OCI-LY1 (cell line): ENCODE measurements around the gene BPTF.
"Not testable (repeated sequence)": the region's sequence is repeated elsewhere in the genome, so short reads cannot be mapped to it uniquely, and the experiment has no call there.

Source experiments
- H2AFZ ChIP-seq: fragments of 200-600 bp; sonication (generic), shearing (Covaris generic); 2 replicates; pipeline ENCODE4 v1.6.0; 2014; ENCODE audit warnings: antibody characterized with exemption, mild to moderate bottlenecking, low read length
- H3F3A ChIP-seq: fragments of 200-600 bp; sonication (generic), shearing (Covaris generic); 2 replicates; pipeline ENCODE4 v1.6.0; 2014; ENCODE audit warnings: mild to moderate bottlenecking, antibody characterized with exemption, low read length, moderate library complexity; ENCODE audit not compliant: insufficient read depth
- H3K27ac ChIP-seq: fragments of 200-600 bp; sonication (generic); 2 replicates; pipeline ENCODE4 v1.5.1; 2014; ENCODE audit warnings: low read length, mixed run types, mild to moderate bottlenecking, low read depth; ENCODE audit not compliant: poor library complexity, severe bottlenecking
- H3K27me3 ChIP-seq: fragments of 200-600 bp; sonication (generic); 2 replicates; pipeline ENCODE4 v1.6.0; 2014; ENCODE audit warnings: antibody characterized with exemption, mild to moderate bottlenecking, low read length, moderate library complexity; ENCODE audit not compliant: insufficient read depth
- H3K36me3 ChIP-seq: fragments of 200-600 bp; sonication (generic); 2 replicates; pipeline ENCODE4 v1.6.1; 2014; ENCODE audit warnings: mild to moderate bottlenecking, antibody characterized with exemption, low read length, moderate library complexity, mixed read lengths; ENCODE audit not compliant: insufficient read depth
- H3K4me1 ChIP-seq: fragments of 200-600 bp; sonication (generic); 2 replicates; pipeline ENCODE4 v1.5.1; 2014; ENCODE audit warnings: mild to moderate bottlenecking, low read length, moderate library complexity; ENCODE audit not compliant: insufficient read depth, severe bottlenecking
- H3K4me2 ChIP-seq: fragments of 200-600 bp; sonication (generic), shearing (Covaris generic); 2 replicates; pipeline ENCODE4 v1.6.1; 2014; ENCODE audit warnings: low read length
- H3K4me3 ChIP-seq: fragments of 200-600 bp; sonication (generic); 2 replicates; pipeline ENCODE4 v1.5.1; 2014; ENCODE audit warnings: low read length, low read depth, mild to moderate bottlenecking, mixed read lengths; ENCODE audit not compliant: poor library complexity, severe bottlenecking
- H3K79me2 ChIP-seq: fragments of 200-600 bp; shearing (Covaris generic); 2 replicates; pipeline ENCODE4 v1.6.1; 2016; ENCODE audit warnings: mixed run types, low read length, mixed read lengths; ENCODE audit not compliant: insufficient read depth
- H3K9ac ChIP-seq: fragments of 200-600 bp; sonication (generic), shearing (Covaris generic); 2 replicates; pipeline ENCODE4 v1.6.1; 2014; ENCODE audit warnings: mild to moderate bottlenecking, low read length, mixed read lengths
- H3K9me2 ChIP-seq: fragments of 200-600 bp; sonication (generic), shearing (Covaris generic); 2 replicates; pipeline ENCODE4 v1.6.1; 2014; ENCODE audit warnings: low read depth, mild to moderate bottlenecking, low read length, mixed read lengths
- H3K9me3 ChIP-seq: fragments of 200-600 bp; shearing (Covaris generic); 2 replicates; pipeline ENCODE4 v1.6.1; 2014; ENCODE audit warnings: low read length, mixed read lengths
- H4K20me1 ChIP-seq: fragments of 200-600 bp; sonication (generic), shearing (Covaris generic); 2 replicates; pipeline ENCODE4 v1.6.0; 2016; ENCODE audit warnings: mild to moderate bottlenecking, low read length; ENCODE audit not compliant: insufficient read depth
- EZH2 ChIP-seq: fragments of 200-600 bp; sonication (generic), shearing (Covaris generic); IDR thresholded peaks from 2 replicates; pipeline ENCODE4 v1.8.0; 2017; ENCODE audit warnings: borderline replicate concordance, mixed run types, mild to moderate bottlenecking, antibody characterized with exemption, low read length, moderate library complexity, mixed read lengths
- TF ChIP-seq, protein P1 (sequence below): fragments of 200-600 bp; sonication (generic), shearing (Covaris generic); IDR thresholded peaks from 2 replicates; pipeline ENCODE4 v1.5.1; 2017; ENCODE audit warnings: mild to moderate bottlenecking, antibody characterized with exemption, low read length, moderate library complexity, mixed read lengths

Gene BPTF

DNA sequence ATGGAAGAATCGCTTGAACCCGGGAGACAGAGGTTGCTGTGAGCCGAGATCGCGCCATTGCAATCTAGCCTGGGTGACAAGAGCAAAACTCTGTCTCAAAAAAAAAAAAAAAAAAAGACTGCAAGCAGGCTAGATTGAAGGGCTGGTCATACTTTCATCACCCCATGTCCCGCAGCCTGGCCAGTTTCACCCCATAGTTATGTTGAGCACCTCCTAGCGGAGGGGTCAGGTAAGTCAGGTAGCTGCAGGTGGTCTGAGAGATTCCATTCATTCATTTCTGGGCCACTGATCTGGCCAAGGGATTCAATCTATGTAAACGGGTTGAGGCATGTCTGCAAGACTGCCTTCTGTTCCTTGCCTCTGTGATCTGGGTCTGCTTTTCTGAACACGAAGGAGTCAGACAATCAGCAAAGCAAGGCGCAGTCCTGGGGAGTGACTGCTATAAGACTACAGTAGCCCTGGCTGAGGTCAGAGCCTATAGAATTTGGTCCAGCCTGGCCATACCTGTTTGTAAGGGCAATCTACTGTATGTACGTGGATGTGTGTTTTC, 23.6 kb upstream of the BPTF start:
- Histone ChIP-seq H3K4me3 (no peak overlapping the region), H3K27ac (peak overlapping the region; percentile 76), H3K36me3 (no peaks in the 10 kb centered on the region)

DNA sequence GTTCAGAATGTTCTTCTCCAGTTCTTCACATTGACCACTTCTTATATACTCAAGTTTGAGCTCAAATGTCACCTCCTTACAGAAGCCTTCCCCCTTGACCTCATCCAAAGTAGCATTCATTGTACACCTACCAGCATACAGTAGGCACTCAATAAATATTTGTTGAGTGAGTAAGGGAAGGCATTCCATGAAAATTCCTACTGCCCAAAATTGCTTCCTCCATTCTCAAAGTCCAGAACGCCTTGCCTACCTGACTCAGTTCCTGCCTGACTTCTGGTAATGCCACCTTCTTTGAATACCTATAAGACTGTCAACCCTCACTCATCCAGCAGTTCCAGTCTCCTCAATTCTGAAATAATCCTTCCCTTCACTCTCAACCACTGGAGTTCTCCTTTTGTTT, 14.8 kb upstream of the BPTF start:
- no peaks in the 10 kb centered on the region for H3K79me2 ChIP-seq
- peak overlapping the region; percentile 56 for H3K27ac ChIP-seq
- no peaks in the 10 kb centered on the region for H4K20me1 ChIP-seq
- no peak for TF ChIP-seq EZH2
- TF ChIP-seq, protein P1, sequence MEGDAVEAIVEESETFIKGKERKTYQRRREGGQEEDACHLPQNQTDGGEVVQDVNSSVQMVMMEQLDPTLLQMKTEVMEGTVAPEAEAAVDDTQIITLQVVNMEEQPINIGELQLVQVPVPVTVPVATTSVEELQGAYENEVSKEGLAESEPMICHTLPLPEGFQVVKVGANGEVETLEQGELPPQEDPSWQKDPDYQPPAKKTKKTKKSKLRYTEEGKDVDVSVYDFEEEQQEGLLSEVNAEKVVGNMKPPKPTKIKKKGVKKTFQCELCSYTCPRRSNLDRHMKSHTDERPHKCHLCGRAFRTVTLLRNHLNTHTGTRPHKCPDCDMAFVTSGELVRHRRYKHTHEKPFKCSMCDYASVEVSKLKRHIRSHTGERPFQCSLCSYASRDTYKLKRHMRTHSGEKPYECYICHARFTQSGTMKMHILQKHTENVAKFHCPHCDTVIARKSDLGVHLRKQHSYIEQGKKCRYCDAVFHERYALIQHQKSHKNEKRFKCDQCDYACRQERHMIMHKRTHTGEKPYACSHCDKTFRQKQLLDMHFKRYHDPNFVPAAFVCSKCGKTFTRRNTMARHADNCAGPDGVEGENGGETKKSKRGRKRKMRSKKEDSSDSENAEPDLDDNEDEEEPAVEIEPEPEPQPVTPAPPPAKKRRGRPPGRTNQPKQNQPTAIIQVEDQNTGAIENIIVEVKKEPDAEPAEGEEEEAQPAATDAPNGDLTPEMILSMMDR = no peak
- H3K4me3 ChIP-seq = no peak overlapping the region
- peaks cover 43% of the 10 kb centered on the region for H3K4me1 ChIP-seq
- H3F3A ChIP-seq = peaks cover 7% of the 10 kb centered on the region; the same call in 1 of the 2 replicates
- no peak overlapping the region for H2AFZ ChIP-seq
- H3K9me3 ChIP-seq = no peaks in the 10 kb centered on the region
- H3K9me2 ChIP-seq = no peaks in the 10 kb centered on the region
- H3K36me3 ChIP-seq = no peaks in the 10 kb centered on the region
- no peak overlapping the region for H3K9ac ChIP-seq
- H3K27me3 ChIP-seq = no peaks in the 10 kb centered on the region
- no peak overlapping the region for H3K4me2 ChIP-seq

More for the DNA sequence above, 23.6 kb upstream of the BPTF start:
- H4K20me1 ChIP-seq = no peaks in the 10 kb centered on the region
- H3K4me1 ChIP-seq = peaks cover 49% of the 10 kb centered on the region
- H3K27me3 ChIP-seq = no peaks in the 10 kb centered on the region
- no peaks in the 10 kb centered on the region for H3K79me2 ChIP-seq
- no peaks in the 10 kb centered on the region for H3F3A ChIP-seq
- no peak overlapping the region for H2AFZ ChIP-seq
- H3K9me3 ChIP-seq = no peaks in the 10 kb centered on the region
- H3K4me2 ChIP-seq = no peak overlapping the region
- H3K9me2 ChIP-seq = no peaks in the 10 kb centered on the region
- TF ChIP-seq, protein P1 = peak; percentile 73
- TF ChIP-seq EZH2 = no peak
- H3K9ac ChIP-seq = peak overlapping the region; percentile 6; the same call in 1 of the 2 replicates

DNA sequence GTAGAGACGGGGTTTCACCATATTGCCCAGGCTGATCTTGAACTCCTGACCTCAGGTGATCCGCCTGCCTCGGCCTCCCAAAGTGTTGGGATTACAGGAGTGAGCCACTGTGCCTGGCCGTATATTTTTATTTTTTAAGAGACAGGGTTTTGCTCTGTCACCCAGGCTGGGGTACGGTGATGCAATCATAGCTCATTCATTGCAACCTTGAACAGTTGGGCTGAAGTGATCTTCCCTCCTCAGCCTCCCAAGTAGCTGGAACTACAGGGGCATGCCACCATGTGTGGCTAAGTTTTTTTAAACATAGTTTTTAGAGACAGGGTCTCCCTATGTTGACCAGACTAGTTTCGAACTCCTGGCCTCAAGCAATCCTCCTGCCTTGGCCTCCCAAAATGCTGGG, 12.9 kb upstream of the BPTF start:
- not testable (repeated sequence) for H3K4me2 ChIP-seq, H2AFZ ChIP-seq, H3K9me3 ChIP-seq, H3K4me3 ChIP-seq, H3K79me2 ChIP-seq, H3F3A ChIP-seq, H3K27me3 ChIP-seq, H3K36me3 ChIP-seq, H4K20me1 ChIP-seq, H3K9me2 ChIP-seq
- peak overlapping the region; percentile 12; the same call in 1 of the 2 replicates for H3K9ac ChIP-seq
- H3K4me1 ChIP-seq = peaks cover 54% of the 10 kb centered on the region
- H3K27ac ChIP-seq = peak overlapping the region; percentile 100

DNA sequence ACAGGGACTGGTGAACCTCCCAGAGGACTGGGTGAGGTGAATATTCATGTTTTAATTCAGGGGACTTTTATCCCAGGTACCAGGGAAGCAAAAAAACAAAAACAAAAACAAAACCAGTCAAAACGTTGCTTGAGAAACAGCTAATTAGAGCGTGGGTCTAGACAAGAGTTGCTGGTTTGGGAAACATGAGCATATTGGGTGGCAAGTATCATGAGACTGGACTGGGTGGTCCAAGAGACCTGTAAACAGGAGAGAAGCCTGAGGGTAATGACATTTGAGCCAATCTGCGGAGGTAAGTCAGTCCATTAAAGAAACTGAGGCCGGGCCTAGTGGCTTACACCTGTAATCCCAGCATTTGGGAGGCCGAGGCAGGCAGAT, 11.5 kb upstream of the BPTF start:
- Histone ChIP-seq H3F3A (peaks cover 7% of the 10 kb centered on the region; the same call in 1 of the 2 replicates), H3K27me3 (no peaks in the 10 kb centered on the region), H4K20me1 (no peaks in the 10 kb centered on the region), H3K36me3 (no peaks in the 10 kb centered on the region), H2AFZ (no peak overlapping the region), H3K4me1 (peaks cover 69% of the 10 kb centered on the region), H3K9me2 (no peaks in the 10 kb centered on the region), H3K4me3 (peak overlapping the region; percentile 30), H3K9me3 (no peaks in the 10 kb centered on the region), H3K79me2 (no peaks in the 10 kb centered on the region), H3K9ac (peak overlapping the region; percentile 72), H3K27ac (peak overlapping the region; percentile 100), H3K4me2 (peak overlapping the region; percentile 61)
- no peak for TF ChIP-seq EZH2
- TF ChIP-seq, protein P1 = no peak
